Activated gamma-delta T cell treated with Interleukin-2 at 50 U/mL for 16 hours (primary cell): Measurements from ENCODE around the gene CGNL1.

Experiments
- DNase-seq: peaks from one replicate; pipeline ENCODE4 v3.0.0-alpha.2; 2020

Gene CGNL1, protein sequence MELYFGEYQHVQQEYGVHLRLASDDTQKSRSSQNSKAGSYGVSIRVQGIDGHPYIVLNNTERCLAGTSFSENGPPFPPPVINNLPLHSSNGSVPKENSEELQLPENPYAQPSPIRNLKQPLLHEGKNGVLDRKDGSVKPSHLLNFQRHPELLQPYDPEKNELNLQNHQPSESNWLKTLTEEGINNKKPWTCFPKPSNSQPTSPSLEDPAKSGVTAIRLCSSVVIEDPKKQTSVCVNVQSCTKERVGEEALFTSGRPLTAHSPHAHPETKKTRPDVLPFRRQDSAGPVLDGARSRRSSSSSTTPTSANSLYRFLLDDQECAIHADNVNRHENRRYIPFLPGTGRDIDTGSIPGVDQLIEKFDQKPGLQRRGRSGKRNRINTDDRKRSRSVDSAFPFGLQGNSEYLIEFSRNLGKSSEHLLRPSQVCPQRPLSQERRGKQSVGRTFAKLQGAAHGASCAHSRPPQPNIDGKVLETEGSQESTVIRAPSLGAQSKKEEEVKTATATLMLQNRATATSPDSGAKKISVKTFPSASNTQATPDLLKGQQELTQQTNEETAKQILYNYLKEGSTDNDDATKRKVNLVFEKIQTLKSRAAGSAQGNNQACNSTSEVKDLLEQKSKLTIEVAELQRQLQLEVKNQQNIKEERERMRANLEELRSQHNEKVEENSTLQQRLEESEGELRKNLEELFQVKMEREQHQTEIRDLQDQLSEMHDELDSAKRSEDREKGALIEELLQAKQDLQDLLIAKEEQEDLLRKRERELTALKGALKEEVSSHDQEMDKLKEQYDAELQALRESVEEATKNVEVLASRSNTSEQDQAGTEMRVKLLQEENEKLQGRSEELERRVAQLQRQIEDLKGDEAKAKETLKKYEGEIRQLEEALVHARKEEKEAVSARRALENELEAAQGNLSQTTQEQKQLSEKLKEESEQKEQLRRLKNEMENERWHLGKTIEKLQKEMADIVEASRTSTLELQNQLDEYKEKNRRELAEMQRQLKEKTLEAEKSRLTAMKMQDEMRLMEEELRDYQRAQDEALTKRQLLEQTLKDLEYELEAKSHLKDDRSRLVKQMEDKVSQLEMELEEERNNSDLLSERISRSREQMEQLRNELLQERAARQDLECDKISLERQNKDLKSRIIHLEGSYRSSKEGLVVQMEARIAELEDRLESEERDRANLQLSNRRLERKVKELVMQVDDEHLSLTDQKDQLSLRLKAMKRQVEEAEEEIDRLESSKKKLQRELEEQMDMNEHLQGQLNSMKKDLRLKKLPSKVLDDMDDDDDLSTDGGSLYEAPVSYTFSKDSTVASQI

DNA sequence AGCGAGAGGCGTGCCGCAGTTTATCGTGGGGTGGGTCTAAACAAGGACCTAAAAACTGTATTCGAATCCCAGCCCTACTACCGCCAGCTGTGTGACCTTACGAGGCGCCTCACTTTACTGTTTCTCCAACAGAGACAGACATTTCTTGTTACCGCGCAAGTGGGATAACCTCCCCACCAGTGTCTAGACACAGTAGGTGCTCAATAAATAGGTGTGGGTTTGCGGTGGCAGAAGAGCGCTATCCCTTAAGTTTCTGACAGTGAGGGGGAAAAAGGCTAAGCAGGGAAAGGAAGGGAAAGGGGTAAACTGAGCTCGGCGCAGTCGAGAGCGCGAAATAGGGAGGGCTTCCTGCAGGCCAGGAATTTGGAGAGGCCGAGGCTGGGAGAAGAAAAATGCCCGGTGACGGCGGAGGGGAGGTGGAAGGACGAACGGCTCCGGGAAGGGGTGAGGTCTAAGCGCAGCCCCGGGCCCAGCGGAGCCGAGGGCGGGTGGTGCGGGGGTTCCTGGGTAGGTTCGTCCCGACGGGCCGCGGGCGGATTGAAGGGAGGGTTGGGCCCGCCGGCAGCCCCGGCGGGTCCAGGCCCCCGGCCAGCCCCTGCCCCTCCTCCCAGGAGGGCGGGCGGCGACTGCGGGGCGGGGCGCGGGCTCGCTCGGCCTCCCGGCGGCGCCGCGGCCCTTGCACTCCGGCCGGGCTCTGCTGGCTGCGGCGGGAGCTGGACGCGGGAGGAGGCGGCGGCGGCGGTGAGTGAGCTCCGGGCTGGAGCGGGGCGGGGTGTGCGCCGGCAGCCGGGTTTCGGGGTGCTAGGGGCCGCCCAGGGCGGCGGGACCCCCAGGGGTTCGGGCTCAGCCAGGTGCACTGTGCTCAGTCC, at the start of gene CGNL1:
Gene CGNL1, plus strand, starts transcription at position 679 of the 869 bp plus-strand sequence. CDS start 61,495 bp downstream, outside the sequence.
- DNase-seq: no peak

DNA sequence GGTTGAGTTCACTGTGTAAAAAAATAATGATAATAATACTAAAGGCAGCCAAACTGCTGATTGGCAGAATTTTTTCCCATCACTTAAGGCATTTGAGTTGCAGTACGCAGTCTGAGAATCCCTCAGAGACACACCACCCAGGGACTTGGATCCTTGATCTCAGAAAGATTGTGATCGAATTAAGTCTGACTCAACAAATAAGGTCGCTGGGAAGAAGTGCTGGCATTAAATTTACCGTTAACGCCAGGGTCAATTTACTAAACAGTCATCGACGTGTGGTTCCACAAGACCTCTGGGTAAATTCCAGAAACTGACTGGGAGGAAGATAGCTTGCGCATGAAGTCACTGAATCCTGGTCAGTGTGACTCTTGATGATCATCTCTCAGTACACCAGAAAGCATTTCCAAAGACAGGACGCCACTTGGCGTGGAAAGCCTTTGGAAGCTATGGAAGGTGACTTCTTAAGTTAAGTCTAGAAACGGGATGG, 48.3 kb upstream of the CGNL1 start:
- DNase-seq: no peak

DNA sequence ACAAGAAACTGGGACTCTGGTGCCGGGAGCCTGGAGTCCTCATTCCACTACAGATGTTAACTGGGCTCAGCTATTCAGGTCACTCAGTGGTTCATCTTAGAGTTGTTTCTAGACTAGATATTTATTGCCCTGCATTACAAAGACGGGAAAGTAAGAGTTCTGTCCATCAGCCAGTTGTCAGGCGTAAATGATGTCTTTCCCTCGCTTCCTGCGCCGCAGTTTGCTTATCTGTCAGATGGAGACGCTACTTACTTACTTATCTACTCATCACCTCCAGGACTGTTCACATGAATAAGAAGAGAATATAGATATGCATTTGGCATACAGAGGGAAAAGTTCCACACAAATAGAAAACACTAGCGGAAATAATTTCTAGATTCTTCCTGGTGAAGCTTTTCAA, 47.8 kb upstream of the CGNL1 start:
- no peak for DNase-seq

DNA sequence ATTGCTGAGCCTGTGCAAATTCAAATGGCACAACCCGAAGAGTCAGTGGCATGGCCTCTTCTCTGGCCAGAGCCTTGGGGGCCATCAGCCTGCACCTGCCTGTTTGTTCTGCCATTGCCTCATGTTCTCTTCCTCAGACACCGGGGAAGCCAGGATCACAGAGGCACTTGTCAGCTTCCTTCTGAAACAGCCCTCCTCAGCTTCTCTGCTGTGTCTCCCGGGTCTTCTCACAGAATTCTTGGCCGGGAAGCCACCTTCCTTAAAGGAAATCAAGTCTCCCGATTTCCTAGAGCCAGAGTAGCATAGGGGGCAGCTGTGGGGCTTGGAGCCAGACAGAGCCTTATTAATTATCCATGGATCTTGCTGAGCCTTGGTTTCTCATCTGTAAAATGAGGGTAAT, 47.4 kb upstream of the CGNL1 start:
- no peak for DNase-seq

DNA sequence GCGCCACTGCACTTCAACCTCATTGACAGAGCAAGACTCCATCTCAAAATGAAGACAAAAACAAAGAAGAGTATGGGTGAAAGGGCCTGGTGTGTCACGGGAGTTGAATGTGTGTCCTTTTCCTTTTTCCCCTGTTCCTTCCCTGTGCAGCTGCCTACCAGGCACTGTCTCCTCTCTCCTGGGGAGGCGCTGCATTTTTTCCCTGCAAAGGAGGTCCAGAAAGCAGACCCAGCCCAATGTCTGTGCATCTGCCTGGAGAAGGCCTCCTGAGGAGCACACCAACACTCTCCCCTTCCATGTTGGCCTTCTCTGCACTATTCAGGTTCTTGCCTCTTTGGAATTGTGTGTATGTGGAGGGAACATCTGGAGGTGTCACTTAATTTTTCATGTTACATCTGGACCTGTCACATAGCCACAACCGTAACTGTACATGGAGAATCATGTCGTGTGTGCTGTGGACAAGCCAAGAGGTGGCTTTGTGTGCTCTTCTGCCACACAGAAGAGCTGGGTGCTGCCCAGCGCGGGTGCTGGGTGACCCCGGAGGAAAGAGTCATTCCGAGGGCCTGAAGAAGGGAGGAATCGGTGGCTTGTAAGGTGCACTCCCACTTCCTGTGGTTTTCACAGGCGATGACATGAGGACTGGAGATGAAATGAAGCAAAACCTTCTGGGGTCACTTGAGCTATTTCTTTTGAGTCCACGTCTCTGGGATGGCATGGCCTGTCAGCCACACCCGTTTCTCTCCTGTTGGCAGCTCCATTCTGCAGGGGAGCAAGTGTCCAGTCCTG, 46.5 kb upstream of the CGNL1 start:
- no peak for DNase-seq

DNA sequence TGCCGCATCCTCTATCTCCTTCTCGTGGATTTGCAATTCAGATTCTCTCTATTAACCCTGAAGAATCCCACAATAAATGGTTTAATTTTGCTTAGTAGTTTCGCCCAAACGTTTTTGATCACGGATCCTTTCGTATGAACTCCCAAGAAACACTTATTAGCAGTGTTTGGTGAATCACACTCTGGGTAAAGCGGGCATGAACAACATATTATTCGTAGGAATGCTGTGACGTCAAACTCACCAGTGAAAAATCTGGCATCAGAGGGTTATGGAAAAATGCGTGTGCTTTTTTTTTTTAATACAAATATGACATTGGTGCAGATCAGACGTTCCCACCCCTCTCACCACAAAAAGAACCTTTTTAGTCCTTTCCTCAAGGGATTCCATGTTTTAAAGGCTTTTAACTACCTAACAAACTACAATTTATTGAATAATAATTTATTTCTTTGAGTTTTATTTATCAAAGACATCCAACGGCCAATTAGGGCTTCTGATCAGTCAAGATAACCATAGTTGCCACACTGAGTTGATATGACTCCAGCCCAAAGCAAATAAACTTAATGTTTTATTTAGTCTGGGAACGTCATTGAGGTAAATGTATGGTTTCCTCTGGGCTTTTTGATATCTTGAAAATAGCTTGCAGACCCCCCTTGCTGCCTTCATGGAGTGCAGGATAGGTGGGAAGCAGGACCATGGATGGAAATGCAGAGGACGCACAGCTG, 45.5 kb upstream of the CGNL1 start:
- DNase-seq: no peak

DNA sequence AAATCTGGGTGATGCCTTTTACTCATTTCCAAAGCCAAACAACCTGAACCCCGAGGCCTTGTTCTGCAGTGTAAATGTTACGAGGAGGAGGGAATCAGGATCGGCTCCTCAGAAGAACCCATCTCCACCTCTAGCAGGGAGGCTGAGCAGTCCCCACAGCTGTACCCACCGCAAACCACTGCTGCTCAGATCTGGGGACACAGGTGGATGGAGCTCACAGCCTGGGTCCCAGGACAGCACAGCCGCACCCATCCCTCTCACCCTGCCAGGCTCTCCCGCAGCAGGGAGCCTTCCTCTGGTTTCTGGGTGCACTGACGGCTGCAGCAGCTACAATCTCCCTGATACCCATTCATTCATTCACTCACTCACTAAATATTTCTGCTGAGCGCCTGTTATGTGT, 44.0 kb upstream of the CGNL1 start:
- DNase-seq: no peak

DNA sequence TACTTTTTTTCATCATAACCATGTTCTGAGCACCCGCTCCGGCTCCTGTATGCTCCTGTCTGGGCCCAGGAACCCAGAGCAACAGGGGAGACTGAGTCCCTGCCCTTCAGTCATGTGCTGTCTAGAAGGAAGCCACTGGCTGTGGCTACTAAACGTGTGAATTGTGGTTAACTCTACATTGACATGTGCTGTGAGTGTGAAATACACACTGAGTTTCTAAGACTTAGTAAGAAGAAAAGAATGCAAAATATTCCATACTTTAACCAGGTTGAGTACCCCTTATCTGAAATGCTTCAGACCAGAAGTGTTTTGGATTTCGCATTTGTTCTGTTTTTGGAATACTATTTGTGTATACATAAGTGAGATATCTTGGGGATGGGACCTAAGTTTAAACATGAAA, 42.8 kb upstream of the CGNL1 start:
- no peak for DNase-seq

DNA sequence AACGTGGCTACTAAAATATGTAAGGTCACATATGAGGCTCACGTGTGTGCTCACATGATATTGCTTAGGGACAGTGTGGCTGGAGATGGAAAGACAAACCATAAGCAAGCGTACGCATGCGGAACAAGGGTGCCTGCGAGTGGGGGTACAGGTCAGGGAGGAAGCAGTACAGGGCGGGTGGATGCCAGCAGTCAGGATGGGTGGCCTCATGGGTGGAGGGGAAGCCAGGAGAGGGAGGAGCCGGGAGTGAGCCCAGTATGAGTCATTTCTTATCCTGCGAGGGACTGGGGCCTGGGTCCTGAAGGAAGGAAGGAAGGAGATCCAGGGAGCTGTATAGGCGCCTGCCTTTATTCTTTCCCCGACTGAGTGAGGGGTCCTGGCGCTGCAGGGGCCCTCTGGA, 42.0 kb upstream of the CGNL1 start:
- no peak for DNase-seq

DNA sequence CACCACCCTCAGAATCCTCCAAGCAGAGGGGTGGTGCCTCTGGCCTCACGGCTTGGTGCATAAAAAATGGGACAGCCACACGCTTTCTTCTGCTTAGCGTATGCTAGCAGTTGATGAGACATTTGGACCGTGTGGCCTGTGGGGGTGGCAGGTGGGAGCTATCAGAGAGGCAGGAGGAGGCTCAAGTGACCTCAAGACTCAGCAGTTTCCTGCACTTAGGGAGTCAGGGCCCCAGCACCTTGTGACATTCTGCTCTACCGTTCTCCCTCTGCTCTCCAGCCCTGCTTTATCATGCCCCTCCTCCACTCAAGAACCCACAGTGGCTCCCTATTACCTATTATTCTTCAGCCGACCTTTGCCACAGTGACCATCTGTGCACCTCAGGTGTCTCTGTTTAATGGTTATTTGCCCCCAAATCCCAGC, 41.0 kb upstream of the CGNL1 start:
- no peak for DNase-seq

DNA sequence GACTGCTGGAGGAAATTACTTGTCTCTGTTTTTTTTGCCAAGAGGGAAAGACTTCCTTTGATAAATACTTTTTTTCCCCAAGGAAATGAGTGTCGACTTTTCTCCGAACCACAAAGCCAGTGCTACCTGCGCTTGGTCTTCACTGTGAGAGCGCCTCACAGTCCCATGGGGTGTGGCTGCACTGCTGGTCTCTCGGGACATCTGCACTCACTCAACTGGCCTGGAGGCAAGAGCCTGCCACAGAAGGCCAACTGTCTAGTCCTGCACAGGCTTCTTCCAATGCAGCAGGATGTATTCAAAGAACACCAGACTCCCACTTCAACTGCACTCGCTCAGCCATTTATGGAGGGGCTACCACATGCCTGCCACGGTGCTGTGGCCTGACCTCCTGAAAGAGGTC, 40.6 kb upstream of the CGNL1 start:
- no peak for DNase-seq

DNA sequence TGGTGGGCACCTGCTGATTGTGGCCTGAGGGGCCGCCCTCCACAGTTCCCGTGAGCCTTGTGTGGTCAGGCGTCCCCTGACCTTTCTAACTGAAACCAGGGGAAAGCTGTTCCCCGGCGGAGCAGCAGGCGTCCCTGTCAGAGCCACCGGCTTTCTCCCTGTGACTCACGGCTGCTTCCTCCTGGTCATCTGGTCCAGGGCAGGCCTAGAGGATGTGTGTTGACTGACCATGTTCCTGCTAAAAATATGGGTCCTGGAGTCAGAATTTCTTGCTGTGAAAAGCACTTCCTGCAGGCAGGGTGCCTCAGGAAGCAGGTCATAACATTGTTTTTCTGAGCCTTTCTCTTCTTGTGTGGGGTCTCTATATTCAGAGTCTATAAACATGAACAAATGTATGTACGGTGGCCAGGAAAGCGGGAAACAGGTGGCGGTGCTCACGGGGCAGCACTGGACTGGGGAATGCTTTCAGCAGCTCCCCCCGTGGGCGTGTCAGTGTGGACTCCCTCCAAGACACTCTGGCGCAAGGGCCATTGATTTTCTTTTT, 38.4 kb upstream of the CGNL1 start:
- DNase-seq: no peak

DNA sequence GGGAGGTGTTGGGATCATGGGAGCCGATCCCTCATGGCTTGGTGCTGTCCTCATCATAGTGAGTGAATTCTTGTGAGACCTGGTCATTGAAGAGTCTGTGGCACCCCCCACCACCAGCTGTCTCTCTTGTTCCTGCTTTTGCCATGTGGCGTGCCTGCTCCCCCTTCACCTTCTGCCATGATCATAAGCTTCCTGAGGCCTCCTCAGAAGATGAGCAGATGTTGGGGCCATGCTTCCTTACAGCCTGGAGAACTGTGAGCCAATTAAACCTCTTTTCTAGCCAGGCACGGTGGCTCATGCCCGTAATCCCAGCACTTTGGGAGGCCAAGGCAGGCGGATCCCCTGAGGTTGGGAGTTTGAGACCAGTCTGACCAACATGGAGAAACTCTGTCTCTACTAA, 37.0 kb upstream of the CGNL1 start:
- DNase-seq: no peak

DNA sequence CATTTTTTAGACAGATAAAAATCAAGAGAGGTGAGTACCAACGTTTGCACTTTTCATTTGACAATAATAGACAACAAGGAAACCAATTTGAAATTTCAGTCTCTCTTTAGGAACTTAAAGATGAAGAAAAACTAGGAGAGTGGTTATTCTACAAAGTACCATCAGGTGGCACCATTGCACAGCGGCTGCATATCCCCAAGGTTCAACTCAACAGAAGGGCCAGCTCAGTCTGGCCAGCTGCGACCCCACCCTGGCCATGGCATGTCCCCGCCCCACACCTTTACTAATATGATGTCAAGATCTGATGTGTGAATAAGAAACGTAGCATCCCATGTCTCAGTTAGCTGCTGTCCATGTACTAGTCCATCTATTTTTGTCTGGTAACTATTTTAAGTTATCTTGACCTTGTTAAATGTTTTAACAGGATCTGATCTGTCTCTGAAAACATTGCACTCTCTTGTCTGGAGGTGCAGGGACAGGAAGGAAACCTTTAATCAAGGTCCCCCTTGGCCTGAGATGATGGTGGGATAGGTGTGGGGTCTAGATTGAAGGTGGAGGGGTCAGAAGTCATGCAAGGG, 35.5 kb upstream of the CGNL1 start:
- no peak for DNase-seq

DNA sequence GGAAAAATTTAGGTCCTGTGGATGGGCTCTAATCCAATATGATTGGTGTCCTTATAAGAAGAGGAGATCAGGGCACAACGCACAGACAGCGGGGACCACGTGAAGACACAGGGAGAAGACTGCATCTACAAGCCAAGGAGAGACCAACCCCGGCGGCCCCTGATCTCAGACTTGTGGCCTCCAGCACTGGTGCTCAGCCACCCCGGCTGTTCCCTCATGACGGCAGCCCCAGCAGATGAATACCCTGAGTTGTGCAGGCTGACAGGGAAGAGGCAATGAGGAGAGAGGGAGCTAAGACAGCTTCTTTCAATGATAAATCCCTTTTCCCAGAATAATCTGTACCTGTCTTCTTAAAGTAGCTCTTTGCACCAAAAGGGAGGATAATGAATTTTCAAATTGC, 33.3 kb upstream of the CGNL1 start:
- DNase-seq: no peak

DNA sequence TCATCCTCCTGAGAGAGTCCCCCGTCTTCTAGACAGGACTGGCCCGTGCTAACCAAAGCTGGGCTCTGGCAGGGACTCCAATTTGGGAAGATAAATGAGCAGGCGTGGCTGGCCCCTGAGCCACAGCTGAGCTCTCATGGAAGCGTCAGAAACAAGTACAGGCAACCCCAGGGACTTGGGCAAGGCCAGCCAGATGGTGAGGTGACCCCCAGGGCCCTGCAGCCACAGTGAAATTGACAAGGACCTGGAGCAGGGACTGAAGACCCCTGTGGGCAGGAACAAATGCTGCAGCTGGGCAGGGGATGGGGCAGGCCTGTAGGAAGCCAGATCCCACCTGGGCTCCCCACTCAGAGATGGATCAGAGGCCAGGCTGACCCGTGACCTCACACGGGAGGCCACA, 32.8 kb upstream of the CGNL1 start:
- no peak for DNase-seq

DNA sequence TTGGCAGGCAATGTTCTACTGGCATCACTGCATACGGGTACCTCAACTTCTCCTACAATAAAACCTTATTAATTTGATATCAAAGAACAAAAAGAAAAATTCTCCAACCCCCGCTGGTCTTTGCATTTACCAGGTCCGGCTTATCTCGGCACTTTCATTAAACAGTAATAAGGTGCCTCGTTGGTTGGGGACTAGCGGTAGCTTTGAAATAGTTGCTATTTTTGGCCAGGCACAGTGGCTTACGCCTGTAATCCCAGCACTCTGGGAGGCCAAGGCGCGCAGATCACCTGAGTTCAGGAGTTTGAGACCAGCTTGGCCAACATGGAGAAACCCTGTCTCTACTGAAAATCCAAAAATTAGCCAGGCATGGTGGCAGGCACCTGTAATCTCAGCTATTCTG, 32.0 kb upstream of the CGNL1 start:
- DNase-seq: no peak

DNA sequence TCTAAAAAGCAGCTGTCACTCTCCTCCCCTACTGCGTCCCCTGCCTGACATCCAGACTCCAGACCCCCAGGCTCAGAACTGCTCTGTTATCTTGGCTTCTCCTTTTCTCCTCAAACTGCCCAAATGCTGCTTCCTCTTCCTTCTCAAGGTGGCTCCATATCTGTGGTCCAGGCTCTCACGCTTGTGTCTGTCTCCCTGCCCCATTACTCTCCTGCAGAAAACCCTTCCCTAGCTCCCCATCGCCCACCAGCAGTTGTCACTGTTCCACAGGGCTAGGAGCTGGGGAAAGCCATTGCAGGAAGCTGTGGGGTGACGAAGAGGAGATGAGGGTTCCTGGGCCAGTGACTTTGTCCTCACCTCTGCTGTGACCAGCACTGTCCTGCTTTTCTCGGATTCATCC, 30.7 kb upstream of the CGNL1 start:
- DNase-seq: no peak

DNA sequence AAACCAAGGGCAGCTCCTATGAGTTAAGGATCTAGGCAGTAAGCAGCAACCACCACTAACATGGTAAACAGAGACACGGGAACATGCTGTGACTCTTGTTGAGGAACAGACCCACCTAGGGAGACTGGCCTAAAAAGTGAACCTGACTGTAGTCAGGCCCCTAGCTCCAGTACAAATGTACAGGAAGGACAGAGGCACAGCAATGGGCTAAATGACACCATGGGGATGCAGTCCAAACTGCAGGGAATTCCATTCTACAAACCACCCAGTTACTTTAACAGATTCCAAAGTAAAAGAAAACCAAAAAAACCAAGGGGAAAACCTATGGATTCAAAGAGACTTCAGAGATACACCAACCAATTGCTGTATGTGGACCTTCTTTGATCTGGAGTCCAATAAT, 28.2 kb upstream of the CGNL1 start:
- DNase-seq: no peak
